ENCODE measurements around the gene CELF2.

CELF2 gene

GRCh38 chr10:11088709-11089108, 71.0 kb downstream of the CELF2 start:
- no peak overlapping the region for H3K27ac ChIP-seq
- no peak for DNase-seq (ENCODE audit: low read depth, low spot score)

- H3K27ac ChIP-seq: no peak overlapping the region
- no peak for DNase-seq (ENCODE audit: low read depth, low spot score)
Measured at GRCh38 chr10:11089272-11089671, 71.6 kb downstream of the CELF2 start.

- no peak for DNase-seq (ENCODE audit: low read depth, low spot score)
- H3K27ac ChIP-seq: no peak overlapping the region
Measured at GRCh38 chr10:11091517-11092102, 73.9 kb downstream of the CELF2 start.

- no peak for DNase-seq (ENCODE audit: low read depth, low spot score)
- H3K27ac ChIP-seq: no peak overlapping the region
Measured at GRCh38 chr10:11093771-11094736, 76.4 kb downstream of the CELF2 start.

GRCh38 chr10:11095374-11095801, 77.7 kb downstream of the CELF2 start:
- DNase-seq (ENCODE audit: low read depth, low spot score): no peak
- no peak overlapping the region for H3K27ac ChIP-seq

- no peak for DNase-seq (ENCODE audit: low read depth, low spot score)
Measured at GRCh38 chr10:11096422-11096821, 78.8 kb downstream of the CELF2 start.

GRCh38 chr10:11097686-11098085, 80.0 kb downstream of the CELF2 start:
- no peak for DNase-seq (ENCODE audit: low read depth, low spot score)
- H3K27ac ChIP-seq: no peak overlapping the region

More at GRCh38 chr10:11096422-11096821, 78.8 kb downstream of the CELF2 start:
- no peak overlapping the region for H3K27ac ChIP-seq

GRCh38 chr10:11098666-11099065, 81.0 kb downstream of the CELF2 start:
- H3K27ac ChIP-seq: no peak overlapping the region
- no peak for DNase-seq (ENCODE audit: low read depth, low spot score)

GRCh38 chr10:11104772-11105675, 87.4 kb downstream of the CELF2 start:
- no peak overlapping the region for H3K27ac ChIP-seq
- no peak for DNase-seq (ENCODE audit: low read depth, low spot score)

- no peak for DNase-seq (ENCODE audit: low read depth, low spot score)
Measured at GRCh38 chr10:11105676-11106004, 88.0 kb downstream of the CELF2 start.

GRCh38 chr10:11106621-11107374, 89.1 kb downstream of the CELF2 start:
- DNase-seq (ENCODE audit: low read depth, low spot score): no peak

More at GRCh38 chr10:11105676-11106004, 88.0 kb downstream of the CELF2 start:
- H3K27ac ChIP-seq: no peak overlapping the region

GRCh38 chr10:11107948-11108347, 90.3 kb downstream of the CELF2 start:
- no peak overlapping the region for H3K27ac ChIP-seq
- no peak for DNase-seq (ENCODE audit: low read depth, low spot score)

More at GRCh38 chr10:11106621-11107374, 89.1 kb downstream of the CELF2 start:
- no peak overlapping the region for H3K27ac ChIP-seq

GRCh38 chr10:11108356-11108755, 90.7 kb downstream of the CELF2 start:
- H3K27ac ChIP-seq: no peak overlapping the region
- DNase-seq (ENCODE audit: low read depth, low spot score): no peak

- no peak for DNase-seq (ENCODE audit: low read depth, low spot score)
- H3K27ac ChIP-seq: no peak overlapping the region
Measured at GRCh38 chr10:11109590-11109989, 91.9 kb downstream of the CELF2 start.

GRCh38 chr10:11110539-11110938, 92.9 kb downstream of the CELF2 start:
- no peak for DNase-seq (ENCODE audit: low read depth, low spot score)
- H3K27ac ChIP-seq: no peak overlapping the region

- no peak for DNase-seq (ENCODE audit: low read depth, low spot score)
- no peak overlapping the region for H3K27ac ChIP-seq
Measured at GRCh38 chr10:11111490-11111889, 93.8 kb downstream of the CELF2 start.

GRCh38 chr10:11112718-11113117, 95.0 kb downstream of the CELF2 start:
- H3K27ac ChIP-seq: no peak overlapping the region
- no peak for DNase-seq (ENCODE audit: low read depth, low spot score)

GRCh38 chr10:11113156-11113555, 95.5 kb downstream of the CELF2 start:
- no peak overlapping the region for H3K27ac ChIP-seq
- no peak for DNase-seq (ENCODE audit: low read depth, low spot score)

- no peak overlapping the region for H3K27ac ChIP-seq
- DNase-seq (ENCODE audit: low read depth, low spot score): no peak
Measured at GRCh38 chr10:11114269-11114668, 96.6 kb downstream of the CELF2 start.

- no peak overlapping the region for H3K27ac ChIP-seq
- no peak for DNase-seq (ENCODE audit: low read depth, low spot score)
Measured at GRCh38 chr10:11115337-11115736, 97.7 kb downstream of the CELF2 start.
